B cell (primary cell): ENCODE results near the gene PLPP4. TPM values are rescaled to one million over a fixed set of nuclear protein-coding genes. Genes with fewer than 3 reads are reported as not detected.

Experiments used
- ATAC-seq: fragments of 200-7000 bp; cut with Tn5 transposase; one replicate; pipeline ENCODE4 v1.10.0; 2021; ENCODE audit warnings: low read depth, mild to moderate bottlenecking, moderate number of reproducible peaks, moderate library complexity
- CTCF ChIA-PET: fragments of 350-600 bp; sonication (Branson Sonifier 250); formaldehyde crosslinking; loops from one replicate; lab custom pipeline; 2021; ENCODE audit warnings: antibody characterized with exemption, inconsistent platforms; lab: Charles Lee
- POLR2A ChIA-PET: fragments of 350-600 bp; sonication (Branson Sonifier 250); formaldehyde crosslinking; loops from one replicate; lab custom pipeline; 2021; ENCODE audit warnings: antibody characterized with exemption; lab: Charles Lee
- DNase-seq: peaks from one replicate; pipeline ENCODE4 v3.0.0; 2013
- H2AFZ ChIP-seq: 2 replicates; pipeline ENCODE4 v1.6.1; 2012; ENCODE audit warnings: mild to moderate bottlenecking, low read depth, low read length; ENCODE audit not compliant: insufficient read depth, poor library complexity, severe bottlenecking
- H3K27ac ChIP-seq, 2 donors: 1 replicate in 1 of 2; 2 replicates in 1 of 2; pipeline ENCODE4 v1.5.1; 2012 to 2013; ENCODE audit warnings: low read length in 2 of 2, mild to moderate bottlenecking in 2 of 2, moderate library complexity in 1 of 2
- H3K27me3 ChIP-seq, 4 experiments: fragments of 200-600 bp in 1 of 4; sonication (generic) in 1 of 4; replicated peaks in 1 of 4; 1 replicate in 2 of 4; 2 replicates in 2 of 4; pipeline versions ENCODE4 v1.6.1 to v1.7.0; 2013 to 2016; ENCODE audit warnings: low read length in 3 of 4, mild to moderate bottlenecking in 2 of 4, mixed read lengths in 1 of 4, moderate library complexity in 1 of 4; ENCODE audit not compliant: insufficient read depth in 4 of 4, control insufficient read depth in 3 of 4; ENCODE audit errors: control extremely low read depth in 1 of 4
- H3K36me3 ChIP-seq, 2 experiments: replicated peaks in 1 of 2; 1 replicate in 1 of 2; 2 replicates in 1 of 2; pipeline versions ENCODE4 v1.6.1 to v1.7.1; 2013; ENCODE audit warnings: low read length in 1 of 2; ENCODE audit not compliant: insufficient read depth in 2 of 2, control insufficient read depth in 1 of 2; ENCODE audit errors: control extremely low read depth in 1 of 2, extremely low read depth in 1 of 2
- H3K4me1 ChIP-seq, 2 donors: fragments of 200-600 bp in 1 of 2; sonication (generic) in 1 of 2; 1 replicate in 1 of 2; 2 replicates in 1 of 2; pipeline versions ENCODE4 v1.5.1 to v1.6.1; 2013 to 2017; ENCODE audit warnings: low read length in 2 of 2; ENCODE audit not compliant: control insufficient read depth in 2 of 2, insufficient read depth in 2 of 2
- H3K4me2 ChIP-seq: replicated peaks from 2 replicates; pipeline ENCODE3; 2012; ENCODE audit warnings: mild to moderate bottlenecking, low read depth, low read length; ENCODE audit not compliant: poor library complexity, severe bottlenecking
- H3K4me3 ChIP-seq, 5 experiments: fragments of 200-600 bp in 1 of 5; sonication (generic) in 1 of 5; 1 replicate in 3 of 5; 2 replicates in 2 of 5; pipeline versions ENCODE4 v1.5.1 to v1.7.0; 2011 to 2016; ENCODE audit warnings: low read length in 4 of 5, mild to moderate bottlenecking in 4 of 5, low read depth in 2 of 5, control low read depth in 1 of 5, moderate library complexity in 1 of 5; ENCODE audit not compliant: insufficient read depth in 1 of 5; ENCODE audit errors: control extremely low read depth in 1 of 5, extremely low read depth in 1 of 5
- H3K79me2 ChIP-seq: fragments of 200-600 bp; sonication (generic); one replicate; pipeline ENCODE4 v1.6.0; 2016; ENCODE audit warnings: low read length; ENCODE audit not compliant: control insufficient read depth, insufficient read depth
- H3K9ac ChIP-seq: fragments of 200-600 bp; sonication (generic); 2 replicates; pipeline ENCODE4 v1.6.1; 2017; ENCODE audit warnings: mild to moderate bottlenecking, low read length, moderate library complexity
- H3K9me3 ChIP-seq, 3 donors: one replicate each; pipeline versions ENCODE4 v1.6.1 to v1.7.1; 2013; ENCODE audit warnings: low read length in 2 of 3; ENCODE audit not compliant: control insufficient read depth in 2 of 3, insufficient read depth in 1 of 3; ENCODE audit errors: control extremely low read depth in 1 of 3
- H4K20me1 ChIP-seq: 2 replicates; pipeline ENCODE4 v1.6.0; 2012; ENCODE audit warnings: mild to moderate bottlenecking, low read length; ENCODE audit not compliant: insufficient read depth, control insufficient read depth, poor library complexity, severe bottlenecking
- H3K27ac Mint-ChIP-seq: one replicate; pipeline ENCODE4 v1.8.0; 2021; ENCODE audit warnings: mixed read lengths
- H3K27me3 Mint-ChIP-seq: one replicate; pipeline ENCODE4 v1.8.0; 2021; ENCODE audit warnings: mixed read lengths
- H3K4me1 Mint-ChIP-seq: one replicate; pipeline ENCODE4 v1.8.0; 2021; ENCODE audit warnings: mixed read lengths
- H3K4me3 Mint-ChIP-seq: one replicate; pipeline ENCODE4 v1.8.0; 2021; ENCODE audit warnings: mixed read lengths
- H3K9me3 Mint-ChIP-seq: one replicate; pipeline ENCODE4 v1.8.0; 2022; ENCODE audit warnings: mixed read lengths; ENCODE audit not compliant: insufficient read depth
- EZH2 ChIP-seq: IDR thresholded peaks from 2 replicates; pipeline ENCODE4 v1.6.1; 2012; ENCODE audit warnings: borderline replicate concordance, low read depth, mild to moderate bottlenecking, moderate library complexity, low read length; ENCODE audit not compliant: insufficient read depth, poor library complexity, severe bottlenecking
- WGBS: methylation state at CpG from one replicate; pipeline ENCODE4 v1.1.5; 2013; ENCODE audit warnings: missing lambda C conversion rate; ENCODE audit not compliant: insufficient coverage; 5-methylcytosine and 5-hydroxymethylcytosine counted together
- intact Hi-C: fragments of 100-400 bp; cut with micrococcal nuclease; formaldehyde crosslinking; loops from one replicate; pipeline ENCODE4 v1.10.0; 2022
- polyA plus RNA-seq: library from polyadenylated mRNA; depleted of rRNA; stranded (reverse); fragments of >200 nt; gene quantifications from 2 replicates; pipeline ENCODE4 v1.2.3, GENCODE V29; 2012
- total RNA-seq, 2 donors: library from RNA; stranded (reverse); fragments of 120-200 nt in 1 of 2; gene quantifications; 1 replicate in 1 of 2; 2 replicates in 1 of 2; pipeline versions ENCODE4 v1.2.3 to v1.2.4, GENCODE V29; 2013 to 2022
- TF ChIP-seq, protein P1 (sequence below): fragments of 200-600 bp; IDR thresholded peaks from one replicate; pipeline ENCODE4 v1.8.0; 2022; ENCODE audit warnings: antibody characterized with exemption, mild to moderate bottlenecking

Gene PLPP4
- total and polyA plus RNA-seq, 2 donors (not counting 1 experiment from before 2014, with no cell fraction given): not detected

DNA sequence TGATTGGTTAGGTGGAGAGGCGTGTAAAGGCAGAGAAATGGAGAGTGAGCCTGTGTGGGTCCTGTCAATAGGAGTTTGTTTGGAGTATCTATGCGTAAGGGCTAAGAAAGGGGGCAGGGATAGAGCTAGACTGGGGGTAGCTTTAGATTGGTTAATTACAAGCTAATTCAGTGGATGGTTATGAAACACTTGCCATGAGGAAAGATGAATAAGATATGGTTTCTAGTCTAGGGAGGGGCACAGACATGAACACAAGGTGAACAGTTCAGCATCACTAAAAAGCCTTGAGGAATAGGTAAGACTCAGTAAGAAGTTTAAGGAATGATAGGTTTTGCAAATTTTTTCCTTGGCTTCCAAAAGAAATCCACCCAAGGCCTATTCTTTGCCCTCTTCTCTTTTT is 50.6 kb downstream of the PLPP4 start:
- DNase-seq (no peak), ATAC-seq (no peak)
- Mint-ChIP-seq H3K4me3 (no peak overlapping the region), H3K4me1 (no peaks in the 10 kb centered on the region), H3K9me3 (peaks cover 3% of the 10 kb centered on the region), H3K27me3 (no peaks in the 10 kb centered on the region), H3K27ac (no peak overlapping the region)
- Histone ChIP-seq H3K9ac (no peak overlapping the region), H3K36me3 (no peaks in the 10 kb centered on the region), H3K4me2 (no peak overlapping the region), H3K27me3 (no peaks in the 10 kb centered on the region), H3K27ac (no peak overlapping the region), H4K20me1 (no peaks in the 10 kb centered on the region), H3K79me2 (no peaks in the 10 kb centered on the region), H3K4me1 (no peaks in the 10 kb centered on the region), H2AFZ (no peak overlapping the region), H3K4me3 (no peak overlapping the region), H3K9me3 (peaks cover 0 to 16% (median 0%) of the 10 kb centered on the region in 3 donors)
- TF ChIP-seq, protein P1, sequence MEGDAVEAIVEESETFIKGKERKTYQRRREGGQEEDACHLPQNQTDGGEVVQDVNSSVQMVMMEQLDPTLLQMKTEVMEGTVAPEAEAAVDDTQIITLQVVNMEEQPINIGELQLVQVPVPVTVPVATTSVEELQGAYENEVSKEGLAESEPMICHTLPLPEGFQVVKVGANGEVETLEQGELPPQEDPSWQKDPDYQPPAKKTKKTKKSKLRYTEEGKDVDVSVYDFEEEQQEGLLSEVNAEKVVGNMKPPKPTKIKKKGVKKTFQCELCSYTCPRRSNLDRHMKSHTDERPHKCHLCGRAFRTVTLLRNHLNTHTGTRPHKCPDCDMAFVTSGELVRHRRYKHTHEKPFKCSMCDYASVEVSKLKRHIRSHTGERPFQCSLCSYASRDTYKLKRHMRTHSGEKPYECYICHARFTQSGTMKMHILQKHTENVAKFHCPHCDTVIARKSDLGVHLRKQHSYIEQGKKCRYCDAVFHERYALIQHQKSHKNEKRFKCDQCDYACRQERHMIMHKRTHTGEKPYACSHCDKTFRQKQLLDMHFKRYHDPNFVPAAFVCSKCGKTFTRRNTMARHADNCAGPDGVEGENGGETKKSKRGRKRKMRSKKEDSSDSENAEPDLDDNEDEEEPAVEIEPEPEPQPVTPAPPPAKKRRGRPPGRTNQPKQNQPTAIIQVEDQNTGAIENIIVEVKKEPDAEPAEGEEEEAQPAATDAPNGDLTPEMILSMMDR: no peak
- no peak for TF ChIP-seq EZH2
- ChIA-PET POLR2A (no interaction called here), CTCF (no interaction called here)
- WGBS: 88% methylated on average over 2 of the region's 2 CpGs
- intact Hi-C loops: no loop called here

GRCh38 chr10:120508393-120508792 is 51.4 kb downstream of the PLPP4 start:
- no peak for TF ChIP-seq EZH2
- TF ChIP-seq, protein P1: no peak
- no peak overlapping the region for H3K27ac ChIP-seq
- no peak overlapping the region for H2AFZ ChIP-seq
- no peak for DNase-seq
- H3K27me3 ChIP-seq: no peaks in the 10 kb centered on the region
- POLR2A ChIA-PET: no interaction called here
- Mint-ChIP-seq H3K4me1 (no peaks in the 10 kb centered on the region), H3K27ac (no peak overlapping the region), H3K27me3 (no peaks in the 10 kb centered on the region), H3K9me3 (peaks cover 3% of the 10 kb centered on the region), H3K4me3 (no peak overlapping the region)
- CTCF ChIA-PET: no interaction called here
- H4K20me1 ChIP-seq: no peaks in the 10 kb centered on the region
- no peak for ATAC-seq
- peaks cover 0 to 10% (median 0%) of the 10 kb centered on the region in 3 donors for H3K9me3 ChIP-seq
- H3K79me2 ChIP-seq: no peaks in the 10 kb centered on the region
- H3K4me1 ChIP-seq: no peaks in the 10 kb centered on the region
- intact Hi-C loops: no loop called here
- no peak overlapping the region for H3K9ac ChIP-seq
- H3K4me3 ChIP-seq: no peak overlapping the region
- 92% methylated on average over 3 of the region's 7 CpGs for WGBS
- no peaks in the 10 kb centered on the region for H3K36me3 ChIP-seq
- no peak overlapping the region for H3K4me2 ChIP-seq
